Stomach (tissue), 4 donors: ENCODE results near the gene YWHAG.

Source experiments
- CTCF ChIP-seq, 7 experiments: fragments of 450-650 bp in 4 of 7; fragments of 200-600 bp in 3 of 7; sonication (generic) in 3 of 7; IDR thresholded peaks; one replicate each; pipeline ENCODE4 v1.5.1; 2016 to 2019; ENCODE audit warnings: antibody characterized with exemption in 7 of 7, control low read depth in 2 of 7, mild to moderate bottlenecking in 1 of 7
- POLR2AphosphoS5 ChIP-seq, 3 donors: sonication (generic); formaldehyde crosslinking; IDR thresholded peaks; one replicate each; pipeline ENCODE4 v1.6.1; 2016; ENCODE audit warnings: antibody characterized with exemption in 3 of 3

DNA sequence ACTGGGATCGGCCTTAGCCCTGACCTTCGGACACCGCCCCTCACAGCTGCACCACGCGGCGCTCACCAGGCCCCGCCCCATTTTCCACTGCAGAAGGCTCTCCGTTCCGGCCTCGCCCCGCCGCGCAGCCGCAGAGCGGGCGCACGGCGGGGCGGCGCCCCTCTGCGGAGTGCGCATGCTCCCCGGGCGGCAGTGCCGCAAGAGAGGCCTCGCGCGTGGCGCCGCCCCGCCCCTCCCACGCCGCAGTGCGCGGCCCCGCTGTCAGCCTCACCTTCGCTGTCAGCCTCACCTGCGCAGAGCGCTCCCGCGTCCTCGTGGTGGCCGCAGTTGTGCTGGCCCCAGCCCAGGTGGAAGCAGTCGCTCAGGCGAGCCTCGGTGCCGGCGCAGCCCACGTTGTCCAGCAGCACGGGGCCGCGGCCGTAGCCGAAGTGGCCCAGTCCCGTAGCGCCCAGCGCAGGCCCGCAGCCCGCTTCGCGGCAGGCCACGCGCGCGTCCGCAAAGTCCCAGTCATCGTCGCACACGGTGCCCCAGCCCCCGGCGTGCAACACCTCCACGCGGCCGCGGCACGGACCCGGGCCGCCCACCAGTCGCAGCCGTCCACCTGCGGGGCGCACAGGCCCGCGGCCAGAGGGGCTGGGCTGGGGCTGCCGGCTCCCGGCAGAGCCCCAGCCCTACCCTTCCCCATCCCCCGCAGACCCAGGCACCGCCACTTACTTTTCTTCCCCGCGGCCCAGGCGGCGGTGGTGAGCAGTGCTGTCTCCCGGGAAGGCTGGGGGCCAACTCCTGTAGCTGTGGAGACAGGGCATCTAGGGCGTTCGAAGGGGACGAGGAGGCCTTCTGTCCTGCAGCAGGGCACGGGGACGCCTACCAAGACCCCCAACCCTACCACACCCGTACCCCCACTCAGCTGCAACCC, 34.6 kb upstream of the YWHAG start:
- TF ChIP-seq CTCF (IDR thresholded peaks at IDR 0.05) (no peak), POLR2AphosphoS5 (IDR thresholded peaks at IDR 0.05) (peak in 2 of 3 donors; percentile 88 to 93)
